ENCODE data around the gene HDAC4. TPM values are rescaled to one million over a fixed set of nuclear protein-coding genes. Genes with fewer than 3 reads are reported as not detected.
A peak's percentile ranks its signal among the peaks of the same experiment; 100 is the strongest.

The HDAC4 gene
- total and polyA plus RNA-seq, 2 donors (not counting 1 experiment from before 2014, with no cell fraction given) = 13.5 to 46.0 TPM

DNA sequence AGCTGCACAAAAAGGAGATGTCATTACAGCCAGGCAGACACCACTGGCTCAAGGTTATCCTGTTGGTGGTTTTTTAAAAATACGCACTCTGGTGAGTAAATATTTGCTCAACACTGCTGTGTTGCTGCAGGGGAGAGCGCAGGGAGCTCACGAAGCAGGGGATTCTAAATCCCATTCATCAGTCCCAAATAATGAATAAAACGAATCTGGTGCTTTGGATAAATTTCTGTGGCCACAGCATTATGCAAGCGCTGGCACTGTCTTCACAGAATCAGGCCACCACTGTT lies 256.2 kb downstream of the HDAC4 start:
- Histone ChIP-seq H3K4me3 (ENCODE audit: control extremely low read depth in 1 of 5, extremely low read depth in 1 of 5, insufficient read depth in 1 of 5, low read depth in 2 of 5, low read length in 4 of 5) (no peak overlapping the region), H4K20me1 (ENCODE audit: control insufficient read depth, insufficient read depth, low read length, poor library complexity, severe bottlenecking) (no peaks in the 10 kb centered on the region), H2AFZ (ENCODE audit: insufficient read depth, low read depth, low read length, poor library complexity, severe bottlenecking) (no peak overlapping the region), H3K9me3 (ENCODE audit: control extremely low read depth in 1 of 3, control insufficient read depth in 2 of 3, insufficient read depth in 1 of 3, low read length in 2 of 3) (peaks cover 0 to 12% (median under 1%) of the 10 kb centered on the region in 3 donors), H3K36me3 (replicated peaks in 1 of 2; ENCODE audit: control extremely low read depth in 1 of 2, control insufficient read depth in 1 of 2, extremely low read depth in 1 of 2, insufficient read depth in 2 of 2, low read length in 1 of 2) (peaks cover 0 to 12% of the 10 kb centered on the region in 2 experiments), H3K27ac (ENCODE audit: low read length in 2 of 2) (no peak overlapping the region), H3K4me2 (replicated peaks; ENCODE audit: low read depth, low read length, poor library complexity, severe bottlenecking) (no peak overlapping the region), H3K27me3 (replicated peaks in 1 of 4; ENCODE audit: control extremely low read depth in 1 of 4, control insufficient read depth in 3 of 4, insufficient read depth in 4 of 4, low read length in 3 of 4) (no peaks in the 10 kb centered on the region), H3K4me1 (ENCODE audit: control insufficient read depth in 2 of 2, insufficient read depth in 2 of 2, low read length in 2 of 2) (no peaks in the 10 kb centered on the region), H3K79me2 (ENCODE audit: control insufficient read depth, insufficient read depth, low read length) (no peaks in the 10 kb centered on the region), H3K9ac (ENCODE audit: low read length) (no peak overlapping the region)
- Mint-ChIP-seq H3K9me3 (ENCODE audit: insufficient read depth) (no peaks in the 10 kb centered on the region), H3K4me1 (no peaks in the 10 kb centered on the region), H3K27me3 (no peaks in the 10 kb centered on the region), H3K27ac (no peak overlapping the region), H3K4me3 (no peak overlapping the region)
- CTCF ChIA-PET = interaction anchor here (1.1 to 3.8 kb wide), 4 partner anchors 252 to 999 kb away, joined by 3 to 9 read pairs (median 6); no protein-coding TSS in a partner anchor
- DNase-seq = no peak
- intact Hi-C loops (cut with micrococcal nuclease) = no loop called here
- TF ChIP-seq CTCF (IDR thresholded peaks at IDR 0.05) = no peak
- TF ChIP-seq EZH2 (IDR thresholded peaks at IDR 0.05; ENCODE audit: borderline replicate concordance, insufficient read depth, low read depth, low read length, poor library complexity, severe bottlenecking) = no peak
- ATAC-seq (ENCODE audit: low read depth) = no peak
- WGBS (ENCODE audit: insufficient coverage) = 97% methylated on average over 5 of the region's 5 CpGs
- POLR2A ChIA-PET = no interaction called here

- TF ChIP-seq CTCF (IDR thresholded peaks at IDR 0.05) (peak; percentile 63), EZH2 (IDR thresholded peaks at IDR 0.05; ENCODE audit: borderline replicate concordance, insufficient read depth, low read depth, low read length, poor library complexity, severe bottlenecking) (no peak)
- 89% methylated on average over 27 of the region's 29 CpGs for WGBS (ENCODE audit: insufficient coverage)
- no peak overlapping the region for H3K4me3 ChIP-seq (ENCODE audit: control extremely low read depth in 1 of 5, extremely low read depth in 1 of 5, insufficient read depth in 1 of 5, low read depth in 2 of 5, low read length in 4 of 5)
- H4K20me1 ChIP-seq (ENCODE audit: control insufficient read depth, insufficient read depth, low read length, poor library complexity, severe bottlenecking) = no peaks in the 10 kb centered on the region
- no peak overlapping the region for H3K27ac Mint-ChIP-seq
- ChIA-PET CTCF (interaction anchor here (0.8 to 3.8 kb wide), 7 partner anchors 159 to 1000 kb away, joined by 3 to 9 read pairs (median 4); no protein-coding TSS in a partner anchor), POLR2A (no interaction called here)
- H3K4me1 ChIP-seq (ENCODE audit: control insufficient read depth in 2 of 2, insufficient read depth in 2 of 2, low read length in 2 of 2) = no peaks in the 10 kb centered on the region
- H3K9me3 Mint-ChIP-seq (ENCODE audit: insufficient read depth) = no peaks in the 10 kb centered on the region
- no peak overlapping the region for H3K27ac ChIP-seq (ENCODE audit: low read length in 2 of 2)
- H3K4me1 Mint-ChIP-seq = no peaks in the 10 kb centered on the region
- H3K9ac ChIP-seq (ENCODE audit: low read length) = no peak overlapping the region
- H3K9me3 ChIP-seq (ENCODE audit: control extremely low read depth in 1 of 3, control insufficient read depth in 2 of 3, insufficient read depth in 1 of 3, low read length in 2 of 3) = peaks cover 0 to 6% (median 0%) of the 10 kb centered on the region in 3 donors
- peak; percentile 49 for DNase-seq
- ATAC-seq (ENCODE audit: low read depth) = no peak
- no peak overlapping the region for H3K4me2 ChIP-seq (replicated peaks; ENCODE audit: low read depth, low read length, poor library complexity, severe bottlenecking)
- no peaks in the 10 kb centered on the region for H3K27me3 Mint-ChIP-seq
- no peaks in the 10 kb centered on the region for H3K79me2 ChIP-seq (ENCODE audit: control insufficient read depth, insufficient read depth, low read length)
- no peak overlapping the region for H3K4me3 Mint-ChIP-seq
- H3K36me3 ChIP-seq (replicated peaks in 1 of 2; ENCODE audit: control extremely low read depth in 1 of 2, control insufficient read depth in 1 of 2, extremely low read depth in 1 of 2, insufficient read depth in 2 of 2, low read length in 1 of 2) = peaks cover 0 to 17% of the 10 kb centered on the region in 2 experiments
- no peak overlapping the region for H2AFZ ChIP-seq (ENCODE audit: insufficient read depth, low read depth, low read length, poor library complexity, severe bottlenecking)
- intact Hi-C loops (cut with micrococcal nuclease) = no loop called here
- H3K27me3 ChIP-seq (replicated peaks in 1 of 4; ENCODE audit: control extremely low read depth in 1 of 4, control insufficient read depth in 3 of 4, insufficient read depth in 4 of 4, low read length in 3 of 4) = no peaks in the 10 kb centered on the region
These were observed 256.7 kb downstream of the HDAC4 start for GRCh38 chr2:239143858-239144712.
